OCI-LY3 (cell line): ENCODE data around the gene ANO4.

Experiments
- H2AFZ ChIP-seq: fragments of 200-600, 300-600 bp; shearing (Covaris generic); 2 replicates; pipeline ENCODE4 v1.6.0; 2014; ENCODE audit warnings: antibody characterized with exemption, low read depth, low read length
- H3K27ac ChIP-seq: fragments of 200-600, 300-600 bp; sonication (generic); 2 replicates; pipeline ENCODE4 v1.5.1; 2014; ENCODE audit warnings: mild to moderate bottlenecking, low read length, moderate library complexity, mixed read lengths
- H3K27me3 ChIP-seq: fragments of 200-600, 300-600 bp; sonication (generic); 2 replicates; pipeline ENCODE4 v1.6.1; 2014; ENCODE audit warnings: low read depth, low read length, mixed read lengths
- H3K36me3 ChIP-seq: fragments of 200-600, 300-600 bp; sonication (generic); replicated peaks from 2 replicates; pipeline ENCODE3; 2014; ENCODE audit warnings: low read depth, low read length, mixed read lengths
- H3K4me1 ChIP-seq: fragments of 300-600, 200-600 bp; sonication (generic); 2 replicates; pipeline ENCODE4 v1.6.1; 2014; ENCODE audit warnings: low read length, mixed read lengths
- H3K4me2 ChIP-seq: fragments of 200-600, 300-600 bp; sonication (generic); 2 replicates; pipeline ENCODE4 v1.6.1; 2014; ENCODE audit warnings: low read length, mixed read lengths
- H3K4me3 ChIP-seq: fragments of 300-600, 200-600 bp; sonication (generic); 2 replicates; pipeline ENCODE4 v1.5.1; 2014; ENCODE audit warnings: antibody characterized with exemption, mild to moderate bottlenecking, low read length, moderate library complexity
- H3K79me2 ChIP-seq: fragments of 300-600, 200-600 bp; shearing (Covaris generic); 2 replicates; pipeline ENCODE4 v1.6.1; 2014; ENCODE audit warnings: mild to moderate bottlenecking, low read length, mixed read lengths
- H3K9ac ChIP-seq: fragments of 300-600, 200-600 bp; shearing (Covaris generic); 2 replicates; pipeline ENCODE4 v1.6.0; 2014; ENCODE audit warnings: mild to moderate bottlenecking, low read length, moderate library complexity
- H3K9me3 ChIP-seq: fragments of 200-600, 300-600 bp; shearing (Covaris generic); 2 replicates; pipeline ENCODE4 v1.6.1; 2014; ENCODE audit warnings: low read length, mixed read lengths; ENCODE audit not compliant: insufficient read depth
- H4K20me1 ChIP-seq: fragments of 200-600, 300-600 bp; sonication (generic); 2 replicates; pipeline ENCODE4 v1.6.1; 2016; ENCODE audit warnings: low read length, mixed read lengths; ENCODE audit not compliant: insufficient read depth
- CTCF ChIP-seq: fragments of 200-600, 300-600 bp; sonication (generic); IDR thresholded peaks from 2 replicates; pipeline ENCODE4 v1.5.1; 2014; ENCODE audit warnings: antibody characterized with exemption, low read length, low read depth
- EZH2phosphoT487 ChIP-seq: fragments of 200-600 bp; shearing (Covaris generic); IDR thresholded peaks from 2 replicates; pipeline ENCODE4 v1.6.1; 2018; ENCODE audit warnings: antibody characterized with exemption, mixed run types, low read depth

ANO4 gene

GRCh38 chr12:100871195-100871734 is 76.7 kb downstream of the ANO4 start:
- Histone ChIP-seq H3K9ac (no peak overlapping the region), H3K36me3 (no peaks in the 10 kb centered on the region)

GRCh38 chr12:100875156-100875555 is 80.6 kb downstream of the ANO4 start:
- H3K9ac ChIP-seq: no peak overlapping the region
- H3K27ac ChIP-seq: no peak overlapping the region

More at GRCh38 chr12:100871195-100871734, 76.7 kb downstream of the ANO4 start:
- TF ChIP-seq CTCF: no peak
- TF ChIP-seq EZH2phosphoT487: no peak
- Histone ChIP-seq H2AFZ (no peak overlapping the region), H3K27me3 (peaks cover 1% of the 10 kb centered on the region), H3K4me1 (no peaks in the 10 kb centered on the region), H3K27ac (no peak overlapping the region), H4K20me1 (no peaks in the 10 kb centered on the region), H3K9me3 (no peaks in the 10 kb centered on the region), H3K4me2 (no peak overlapping the region), H3K79me2 (no peaks in the 10 kb centered on the region), H3K4me3 (no peak overlapping the region)

GRCh38 chr12:100875771-100876170 is 81.2 kb downstream of the ANO4 start:
- no peak overlapping the region for H3K4me2 ChIP-seq
- no peaks in the 10 kb centered on the region for H4K20me1 ChIP-seq
- H3K9ac ChIP-seq: no peak overlapping the region
- no peaks in the 10 kb centered on the region for H3K79me2 ChIP-seq
- H3K9me3 ChIP-seq: no peaks in the 10 kb centered on the region
- no peaks in the 10 kb centered on the region for H3K4me1 ChIP-seq
- H3K27ac ChIP-seq: no peak overlapping the region
- peaks cover 16% of the 10 kb centered on the region for H3K27me3 ChIP-seq
- H3K36me3 ChIP-seq: no peaks in the 10 kb centered on the region
- TF ChIP-seq CTCF (no peak), EZH2phosphoT487 (no peak)
- H3K4me3 ChIP-seq: no peak overlapping the region
- no peak overlapping the region for H2AFZ ChIP-seq

More at GRCh38 chr12:100875156-100875555, 80.6 kb downstream of the ANO4 start:
- Histone ChIP-seq H3K4me2 (no peak overlapping the region), H3K79me2 (no peaks in the 10 kb centered on the region), H3K4me1 (no peaks in the 10 kb centered on the region), H3K27me3 (peaks cover 16% of the 10 kb centered on the region), H3K4me3 (no peak overlapping the region), H4K20me1 (no peaks in the 10 kb centered on the region), H2AFZ (no peak overlapping the region), H3K9me3 (no peaks in the 10 kb centered on the region), H3K36me3 (no peaks in the 10 kb centered on the region)
- TF ChIP-seq EZH2phosphoT487 (no peak), CTCF (no peak)

GRCh38 chr12:100877776-100878175 is 83.2 kb downstream of the ANO4 start:
- H3K4me2 ChIP-seq: no peak overlapping the region
- H3K4me3 ChIP-seq: no peak overlapping the region
- no peaks in the 10 kb centered on the region for H3K4me1 ChIP-seq
- no peak overlapping the region for H3K9ac ChIP-seq
- H4K20me1 ChIP-seq: no peaks in the 10 kb centered on the region
- H3K27ac ChIP-seq: no peak overlapping the region
- H3K27me3 ChIP-seq: peaks cover 16% of the 10 kb centered on the region
- no peaks in the 10 kb centered on the region for H3K36me3 ChIP-seq
- no peak for TF ChIP-seq EZH2phosphoT487
- TF ChIP-seq CTCF: peak; percentile 31
- no peaks in the 10 kb centered on the region for H3K9me3 ChIP-seq
- H3K79me2 ChIP-seq: no peaks in the 10 kb centered on the region
- no peak overlapping the region for H2AFZ ChIP-seq
